ENCODE results near the gene LUC7L3. TPM values are rescaled to one million over a fixed set of nuclear protein-coding genes. Genes with fewer than 3 reads are reported as not detected.
"Not testable (repeated sequence)": the region's sequence is repeated elsewhere in the genome, so short reads cannot be mapped to it uniquely, and the experiment has no call there.

The LUC7L3 gene
- polyA plus RNA-seq, 3 donors: 14.6 to 49.8 (median 17.1) TPM

DNA sequence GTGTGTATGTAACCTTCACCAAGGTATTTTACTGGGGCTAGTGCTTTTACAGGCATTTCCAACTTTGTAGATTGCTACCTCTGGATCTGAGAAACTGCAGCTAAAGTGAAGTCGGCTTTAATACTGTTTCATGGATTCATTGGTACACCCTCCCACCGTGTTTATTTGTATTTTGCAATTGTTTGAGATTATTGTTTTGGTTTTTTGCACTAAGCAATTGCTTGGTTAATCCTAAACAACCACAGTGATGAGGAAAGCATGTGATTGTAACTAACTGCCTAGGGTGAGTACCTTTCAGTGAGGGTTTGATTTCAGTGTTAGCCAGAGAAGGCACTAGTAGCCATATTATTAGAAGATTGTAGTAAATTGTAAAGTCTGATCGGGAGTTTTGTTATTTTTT lies 3.3 kb downstream of the LUC7L3 start:
- TF ChIP-seq, protein P1, sequence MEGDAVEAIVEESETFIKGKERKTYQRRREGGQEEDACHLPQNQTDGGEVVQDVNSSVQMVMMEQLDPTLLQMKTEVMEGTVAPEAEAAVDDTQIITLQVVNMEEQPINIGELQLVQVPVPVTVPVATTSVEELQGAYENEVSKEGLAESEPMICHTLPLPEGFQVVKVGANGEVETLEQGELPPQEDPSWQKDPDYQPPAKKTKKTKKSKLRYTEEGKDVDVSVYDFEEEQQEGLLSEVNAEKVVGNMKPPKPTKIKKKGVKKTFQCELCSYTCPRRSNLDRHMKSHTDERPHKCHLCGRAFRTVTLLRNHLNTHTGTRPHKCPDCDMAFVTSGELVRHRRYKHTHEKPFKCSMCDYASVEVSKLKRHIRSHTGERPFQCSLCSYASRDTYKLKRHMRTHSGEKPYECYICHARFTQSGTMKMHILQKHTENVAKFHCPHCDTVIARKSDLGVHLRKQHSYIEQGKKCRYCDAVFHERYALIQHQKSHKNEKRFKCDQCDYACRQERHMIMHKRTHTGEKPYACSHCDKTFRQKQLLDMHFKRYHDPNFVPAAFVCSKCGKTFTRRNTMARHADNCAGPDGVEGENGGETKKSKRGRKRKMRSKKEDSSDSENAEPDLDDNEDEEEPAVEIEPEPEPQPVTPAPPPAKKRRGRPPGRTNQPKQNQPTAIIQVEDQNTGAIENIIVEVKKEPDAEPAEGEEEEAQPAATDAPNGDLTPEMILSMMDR (IDR thresholded peaks at IDR 0.05): no peak
- peaks cover 90% of the 10 kb centered on the region for H3K79me2 ChIP-seq (ENCODE audit: insufficient read depth, low read length)
- H3K4me3 Mint-ChIP-seq: no peak overlapping the region
- H3K27ac ChIP-seq (ENCODE audit: low read depth in 1 of 2, low read length in 2 of 2): peak overlapping the region in 1 of 2 donors; percentile 44
- no peaks in the 10 kb centered on the region for H3K9me3 ChIP-seq (replicated peaks in 1 of 2; ENCODE audit: control insufficient read depth in 1 of 2, insufficient read depth in 1 of 2, low read length in 2 of 2)
- H3K4me1 Mint-ChIP-seq: peaks cover 47% of the 10 kb centered on the region
- WGBS (ENCODE audit: insufficient coverage): no CpG with 5 or more reads among the region's 3 CpGs
- intact Hi-C loops (cut with micrococcal nuclease): no loop called here
- no peaks in the 10 kb centered on the region for H3K27me3 Mint-ChIP-seq (ENCODE audit: low read depth in 3 of 3)
- H3K9me3 Mint-ChIP-seq: no peaks in the 10 kb centered on the region
- DNase-seq: no peak
- no peak overlapping the region for H2AFZ ChIP-seq (ENCODE audit: insufficient read depth, low read depth, low read length, poor library complexity, severe bottlenecking)
- peaks cover 2 to 10% of the 10 kb centered on the region in 2 donors for H3K36me3 ChIP-seq (replicated peaks in 1 of 2; ENCODE audit: control insufficient read depth in 1 of 2, insufficient read depth in 2 of 2, low read length in 2 of 2)
- H4K20me1 ChIP-seq (ENCODE audit: insufficient read depth, low read length): peaks cover 77% of the 10 kb centered on the region
- H3K27ac Mint-ChIP-seq: peak overlapping the region in 2 of 7 donors; percentile 9 to 12
- peaks cover 28 to 43% of the 10 kb centered on the region in 2 donors for H3K4me1 ChIP-seq (ENCODE audit: control insufficient read depth in 1 of 2, insufficient read depth in 2 of 2, low read length in 2 of 2)
- H3K9ac ChIP-seq (ENCODE audit: insufficient read depth, low read length, poor library complexity, severe bottlenecking): no peak overlapping the region
- no peaks in the 10 kb centered on the region for H3K27me3 ChIP-seq (ENCODE audit: control insufficient read depth in 2 of 2, insufficient read depth in 2 of 2, low read length in 2 of 2)
- no peak overlapping the region for H3K4me3 ChIP-seq (replicated peaks in 1 of 3; ENCODE audit: low read depth in 2 of 3, low read length in 3 of 3)
- H3K4me2 ChIP-seq (replicated peaks; ENCODE audit: extremely low read depth, low read length, poor library complexity, severe bottlenecking): no peak overlapping the region
- H3K36me3 Mint-ChIP-seq: peaks cover 3 to 8% of the 10 kb centered on the region in 2 donors

DNA sequence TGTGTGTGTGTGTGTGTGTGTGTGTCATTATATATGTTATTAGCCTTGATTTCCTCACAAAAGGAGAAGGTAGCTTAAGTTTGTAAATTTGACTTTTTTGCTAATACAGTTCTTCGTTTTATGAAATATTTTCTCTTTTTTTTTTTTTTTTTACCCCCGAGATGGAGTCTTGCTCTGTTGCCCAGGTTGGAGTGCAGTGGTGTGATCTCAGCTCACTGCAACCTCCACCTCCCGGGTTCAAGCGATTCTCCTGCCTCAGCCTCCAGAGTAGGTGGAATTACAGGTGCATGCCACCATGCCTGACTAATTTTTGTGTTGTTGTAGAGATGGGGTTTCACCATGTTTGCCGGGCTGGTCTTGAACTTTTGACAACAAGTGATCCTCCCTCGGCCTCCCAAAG lies 5.2 kb downstream of the LUC7L3 start:
- H3K36me3 Mint-ChIP-seq; H3K4me3 ChIP-seq (replicated peaks in 1 of 3; ENCODE audit: low read depth in 2 of 3, low read length in 3 of 3); H3K9me3 ChIP-seq (replicated peaks in 1 of 2; ENCODE audit: control insufficient read depth in 1 of 2, insufficient read depth in 1 of 2, low read length in 2 of 2); H3K9ac ChIP-seq (ENCODE audit: insufficient read depth, low read length, poor library complexity, severe bottlenecking); H3K27me3 ChIP-seq (ENCODE audit: control insufficient read depth in 2 of 2, insufficient read depth in 2 of 2, low read length in 2 of 2); H2AFZ ChIP-seq (ENCODE audit: insufficient read depth, low read depth, low read length, poor library complexity, severe bottlenecking); H3K27ac ChIP-seq (ENCODE audit: low read depth in 1 of 2, low read length in 2 of 2); H3K27me3 Mint-ChIP-seq (ENCODE audit: low read depth in 3 of 3); H3K9me3 Mint-ChIP-seq; H3K4me2 ChIP-seq (replicated peaks; ENCODE audit: extremely low read depth, low read length, poor library complexity, severe bottlenecking); H3K4me3 Mint-ChIP-seq; DNase-seq; intact Hi-C loops (cut with micrococcal nuclease): not testable (repeated sequence)
- peaks cover 23 to 37% of the 10 kb centered on the region in 2 donors for H3K4me1 ChIP-seq (ENCODE audit: control insufficient read depth in 1 of 2, insufficient read depth in 2 of 2, low read length in 2 of 2)
- no CpG with 5 or more reads among the region's 6 CpGs for WGBS (ENCODE audit: insufficient coverage)
- Mint-ChIP-seq H3K4me1 (peaks cover 47% of the 10 kb centered on the region), H3K27ac (peak overlapping the region in 3 of 7 donors; percentile 30 to 60 (median 53))
- H3K36me3 ChIP-seq (replicated peaks in 1 of 2; ENCODE audit: control insufficient read depth in 1 of 2, insufficient read depth in 2 of 2, low read length in 2 of 2): peaks cover 2 to 10% of the 10 kb centered on the region in 2 donors
- H4K20me1 ChIP-seq (ENCODE audit: insufficient read depth, low read length): peaks cover 96% of the 10 kb centered on the region
- H3K79me2 ChIP-seq (ENCODE audit: insufficient read depth, low read length): peaks cover 100% of the 10 kb centered on the region

All from CD14-positive monocyte (primary cell).